Stomach (tissue), 9 donors: ENCODE results near the gene RASSF3. TPM values are rescaled to one million over a fixed set of nuclear protein-coding genes. Genes with fewer than 3 reads are reported as not detected.

Experiments
- DNase-seq, 2 donors: peaks; one replicate each; pipeline versions ENCODE4 v3.0.0 to v3.0.0-alpha.2; 2013 to 2019
- H3K27ac ChIP-seq, 5 donors: fragments of 200-600 bp in 4 of 5; sonication (generic) in 4 of 5; one replicate each; pipeline ENCODE4 v1.5.1; 2013 to 2019; ENCODE audit warnings: mild to moderate bottlenecking in 1 of 5, moderate library complexity in 1 of 5
- H3K27me3 ChIP-seq, 3 donors: fragments of 200-600 bp; sonication (generic); one replicate each; pipeline ENCODE4 v1.5.1; 2017 to 2019; ENCODE audit warnings: mixed run types in 1 of 3
- H3K36me3 ChIP-seq, 4 donors: fragments of 200-600 bp; sonication (generic); 1 replicate in 3 of 4; 2 replicates in 1 of 4; pipeline ENCODE4 v1.5.1; 2016 to 2019
- H3K4me1 ChIP-seq, 4 donors: fragments of 200-600 bp; sonication (generic); one replicate each; pipeline ENCODE4 v1.5.1; 2016 to 2019
- H3K4me3 ChIP-seq, 4 donors: fragments of 200-600 bp; sonication (generic) in 3 of 4; one replicate each; pipeline ENCODE4 v1.5.1; 2016 to 2019; ENCODE audit warnings: mild to moderate bottlenecking in 1 of 4
- H3K9me3 ChIP-seq, 4 donors: fragments of 200-600 bp; sonication (generic); one replicate each; pipeline ENCODE4 v1.5.1; 2016 to 2019
- EP300 ChIP-seq: sonication (generic); formaldehyde crosslinking; IDR thresholded peaks from one replicate; pipeline ENCODE4 v1.6.1; 2017; ENCODE audit warnings: antibody characterized with exemption
- POLR2A ChIP-seq, 4 donors: fragments of 450-650 bp; IDR thresholded peaks; one replicate each; pipeline ENCODE4 v1.6.1; 2016; ENCODE audit warnings: antibody characterized with exemption in 4 of 4, control low read depth in 2 of 4, mild to moderate bottlenecking in 1 of 4, moderate library complexity in 1 of 4
- POLR2AphosphoS5 ChIP-seq, 3 donors: sonication (generic); formaldehyde crosslinking; IDR thresholded peaks; one replicate each; pipeline ENCODE4 v1.6.1; 2016; ENCODE audit warnings: antibody characterized with exemption in 3 of 3
- WGBS, 5 donors: extraction: QIAGEN DNeasy Blood & Tissue Kit in 3 of 5; methylation state at CpG; one replicate each; pipeline versions ENCODE4 v1.1.5 to v1.1.7; 2013 to 2018; 5-methylcytosine and 5-hydroxymethylcytosine counted together
- intact Hi-C: fragments of 100-400 bp; cut with DNase I; formaldehyde crosslinking; loops from one replicate; pipeline ENCODE4 v1.15.1; 2023; ENCODE audit warnings: low total_unique reads
- polyA plus RNA-seq, 3 donors: library from polyadenylated mRNA; stranded (reverse); fragments of 200-250 nt; gene quantifications; one replicate each; pipeline ENCODE4 v1.2.3, GENCODE V29; 2013
- total RNA-seq, 5 donors: library from RNA; depleted of rRNA; stranded (reverse); fragments of >200 nt; gene quantifications; one replicate each; pipeline versions ENCODE4 v1.1.0 to v1.2.3, GENCODE V29; 2014 to 2016
- TF ChIP-seq, protein P1 (sequence below), 7 experiments: fragments of 450-650 bp in 4 of 7; fragments of 200-600 bp in 3 of 7; sonication (generic) in 3 of 7; IDR thresholded peaks; one replicate each; pipeline ENCODE4 v1.5.1; 2016 to 2019; ENCODE audit warnings: antibody characterized with exemption in 7 of 7, control low read depth in 2 of 7, mild to moderate bottlenecking in 1 of 7
- donor health status: healthy with polysubstance abuse.
- donor health status: Bipolar disorder and iron deficiency.
- donor health status: healthy.

Gene RASSF3
- total and polyA plus RNA-seq, 8 donors, result 29.3 to 109 (median 54.8) TPM

- intact Hi-C loops, result no loop called here
- Histone ChIP-seq H3K36me3 (no peaks in the 10 kb centered on the region), H3K27ac (no peak overlapping the region), H3K27me3 (no peaks in the 10 kb centered on the region), H3K9me3 (no peaks in the 10 kb centered on the region), H3K4me3 (no peak overlapping the region), H3K4me1 (peaks cover 0 to 9% (median 0%) of the 10 kb centered on the region in 4 donors)
- TF ChIP-seq EP300 (no peak), POLR2A (IDR thresholded peaks at IDR 0.05) (no peak), POLR2AphosphoS5 (IDR thresholded peaks at IDR 0.05) (no peak)
- TF ChIP-seq, protein P1, sequence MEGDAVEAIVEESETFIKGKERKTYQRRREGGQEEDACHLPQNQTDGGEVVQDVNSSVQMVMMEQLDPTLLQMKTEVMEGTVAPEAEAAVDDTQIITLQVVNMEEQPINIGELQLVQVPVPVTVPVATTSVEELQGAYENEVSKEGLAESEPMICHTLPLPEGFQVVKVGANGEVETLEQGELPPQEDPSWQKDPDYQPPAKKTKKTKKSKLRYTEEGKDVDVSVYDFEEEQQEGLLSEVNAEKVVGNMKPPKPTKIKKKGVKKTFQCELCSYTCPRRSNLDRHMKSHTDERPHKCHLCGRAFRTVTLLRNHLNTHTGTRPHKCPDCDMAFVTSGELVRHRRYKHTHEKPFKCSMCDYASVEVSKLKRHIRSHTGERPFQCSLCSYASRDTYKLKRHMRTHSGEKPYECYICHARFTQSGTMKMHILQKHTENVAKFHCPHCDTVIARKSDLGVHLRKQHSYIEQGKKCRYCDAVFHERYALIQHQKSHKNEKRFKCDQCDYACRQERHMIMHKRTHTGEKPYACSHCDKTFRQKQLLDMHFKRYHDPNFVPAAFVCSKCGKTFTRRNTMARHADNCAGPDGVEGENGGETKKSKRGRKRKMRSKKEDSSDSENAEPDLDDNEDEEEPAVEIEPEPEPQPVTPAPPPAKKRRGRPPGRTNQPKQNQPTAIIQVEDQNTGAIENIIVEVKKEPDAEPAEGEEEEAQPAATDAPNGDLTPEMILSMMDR (IDR thresholded peaks at IDR 0.05), result no peak
- DNase-seq, result no peak
- WGBS, 5 donors, result 59 to 84% (median 70%) methylated on average over 7 of the region's 7 CpGs
Measured at GRCh38 chr12:64566831-64567517, 43.3 kb upstream of the RASSF3 start.

GRCh38 chr12:64567570-64567969 lies 42.7 kb upstream of the RASSF3 start:
- WGBS, 5 donors, result 77 to 88% (median 84%) methylated on average over 2 to 8 of the region's 8 CpGs
- no peaks in the 10 kb centered on the region for H3K36me3 ChIP-seq
- no peaks in the 10 kb centered on the region for H3K9me3 ChIP-seq
- no peak for TF ChIP-seq EP300
- TF ChIP-seq, protein P1 (IDR thresholded peaks at IDR 0.05), result no peak
- no peak for TF ChIP-seq POLR2AphosphoS5 (IDR thresholded peaks at IDR 0.05)
- no peak for TF ChIP-seq POLR2A (IDR thresholded peaks at IDR 0.05)
- no peak for DNase-seq
- H3K4me3 ChIP-seq, result no peak overlapping the region
- intact Hi-C loops, result no loop called here
- H3K27me3 ChIP-seq, result no peaks in the 10 kb centered on the region
- no peak overlapping the region for H3K27ac ChIP-seq
- peaks cover 0 to 9% (median 0%) of the 10 kb centered on the region in 4 donors for H3K4me1 ChIP-seq

DNA sequence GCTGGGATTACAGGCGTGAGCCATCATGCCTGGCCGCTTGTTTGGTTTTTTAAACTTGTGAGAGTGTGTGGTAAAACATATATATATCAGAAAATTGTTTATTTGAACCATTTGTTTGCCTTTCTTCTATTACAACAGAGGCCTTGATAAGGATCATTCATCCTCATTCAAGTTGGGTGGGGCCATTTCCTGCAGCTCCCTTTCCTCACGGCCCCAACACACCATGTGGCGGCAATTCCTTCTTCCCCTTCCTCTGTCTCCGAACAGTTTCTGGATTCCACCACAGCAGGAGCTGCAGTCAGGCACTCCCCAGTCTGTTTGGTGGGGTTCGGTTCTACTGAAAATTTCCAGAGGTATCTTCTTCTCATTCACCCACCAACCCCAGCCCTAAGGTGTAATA lies 42.0 kb upstream of the RASSF3 start:
- H3K27ac ChIP-seq, result no peak overlapping the region
- peaks cover 0 to 9% (median 0%) of the 10 kb centered on the region in 4 donors for H3K4me1 ChIP-seq
- no peaks in the 10 kb centered on the region for H3K9me3 ChIP-seq
- no peak for DNase-seq
- H3K4me3 ChIP-seq, result no peak overlapping the region
- WGBS, 5 donors, result 58 to 79% (median 75%) methylated on average over 6 of the region's 6 CpGs
- no peaks in the 10 kb centered on the region for H3K36me3 ChIP-seq
- H3K27me3 ChIP-seq, result no peaks in the 10 kb centered on the region
- intact Hi-C loops, result no loop called here
- TF ChIP-seq POLR2A (IDR thresholded peaks at IDR 0.05), result no peak
- no peak for TF ChIP-seq POLR2AphosphoS5 (IDR thresholded peaks at IDR 0.05)
- TF ChIP-seq, protein P1 (IDR thresholded peaks at IDR 0.05), result no peak
- TF ChIP-seq EP300, result no peak

DNA sequence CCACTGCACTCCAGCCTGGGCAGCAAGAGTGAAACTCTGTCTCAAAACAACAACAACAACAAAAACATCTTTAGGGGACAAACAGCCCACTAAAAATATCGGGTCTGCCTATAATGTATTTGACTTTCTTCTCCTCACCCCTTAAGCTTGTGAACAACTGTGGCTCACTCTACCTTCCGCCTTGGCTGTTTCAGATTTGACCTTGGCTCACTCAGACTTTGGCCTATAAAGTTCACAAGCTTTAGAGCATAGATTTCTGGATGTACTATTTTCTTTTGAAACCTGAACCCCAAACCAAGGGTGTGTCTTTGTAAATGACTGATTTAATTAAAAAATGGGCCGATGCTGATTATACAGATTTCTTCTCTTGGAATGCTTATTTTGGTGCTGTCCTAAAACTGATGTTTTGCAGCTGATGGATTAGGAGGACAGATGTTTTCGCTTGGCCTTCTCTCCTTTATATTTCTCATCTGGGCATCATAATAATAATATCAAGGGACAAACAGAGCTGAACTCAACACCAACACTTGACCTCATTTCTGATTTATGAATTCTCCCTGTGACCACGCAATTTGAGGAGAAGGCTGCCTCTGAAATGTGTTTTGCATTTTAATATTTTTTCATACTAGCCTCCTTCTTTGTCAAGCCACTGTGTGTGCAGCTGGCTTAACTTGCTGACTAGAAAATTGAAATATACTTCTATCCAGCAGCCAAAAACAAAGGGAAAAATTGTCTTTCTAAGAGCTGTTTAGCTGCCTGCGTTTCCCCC lies 40.2 kb upstream of the RASSF3 start:
- intact Hi-C loops, result no loop called here
- no peaks in the 10 kb centered on the region for H3K36me3 ChIP-seq
- TF ChIP-seq, protein P1 (IDR thresholded peaks at IDR 0.05), result no peak
- TF ChIP-seq POLR2AphosphoS5 (IDR thresholded peaks at IDR 0.05) (no peak), EP300 (no peak), POLR2A (IDR thresholded peaks at IDR 0.05) (no peak)
- 71 to 85% (median 79%) methylated on average over 6 of the region's 6 CpGs for WGBS, 5 donors
- H3K4me1 ChIP-seq, result peaks cover 0 to 9% (median 0%) of the 10 kb centered on the region in 4 donors
- H3K27ac ChIP-seq, result no peak overlapping the region
- no peaks in the 10 kb centered on the region for H3K27me3 ChIP-seq
- DNase-seq, result peak in 1 of 2 donors; percentile 17
- H3K4me3 ChIP-seq, result no peak overlapping the region
- H3K9me3 ChIP-seq, result peaks cover 0 to 9% (median 7%) of the 10 kb centered on the region in 4 donors
